ENCODE results near the gene MAPK8IP3.

The MAPK8IP3 gene

GRCh38 chr16:1670866-1671265 is 35.1 kb upstream of the MAPK8IP3 start:
- Histone ChIP-seq H3K4me1 (ENCODE audit: control extremely low read depth in 1 of 4, control insufficient read depth in 4 of 4, insufficient read depth in 4 of 4, low read length in 3 of 4) (no peaks in the 10 kb centered on the region), H3K36me3 (ENCODE audit: control insufficient read depth in 4 of 4, insufficient read depth in 4 of 4, low read length in 3 of 4) (peaks cover 26 to 98% (median 77%) of the 10 kb centered on the region in 4 experiments), H3K9me3 (ENCODE audit: control extremely low read depth in 1 of 5, control insufficient read depth in 4 of 5, insufficient read depth in 2 of 5, low read depth in 1 of 5, low read length in 4 of 5) (no peaks in the 10 kb centered on the region), H3K27me3 (replicated peaks in 2 of 5; ENCODE audit: control insufficient read depth in 4 of 5, insufficient read depth in 5 of 5, low read length in 4 of 5) (no peaks in the 10 kb centered on the region), H3K27ac (ENCODE audit: insufficient read depth in 1 of 2, low read depth in 1 of 2, low read length in 2 of 2, poor library complexity in 1 of 2, severe bottlenecking in 2 of 2) (no peak overlapping the region), H3K4me3 (ENCODE audit: control insufficient read depth in 1 of 7, extremely low read depth in 1 of 7, insufficient read depth in 4 of 7, low read depth in 2 of 7, low read length in 6 of 7) (no peak overlapping the region)
- DNase-seq = no peak
- WGBS (ENCODE audit: insufficient coverage) = 96% methylated on average over 6 of the region's 7 CpGs
- CTCF ChIA-PET = no interaction called here
- POLR2A ChIA-PET = no interaction called here

GRCh38 chr16:1673424-1674151 is 32.4 kb upstream of the MAPK8IP3 start:
- POLR2A ChIA-PET = no interaction called here
- WGBS (ENCODE audit: insufficient coverage) = 93% methylated on average over 24 of the region's 26 CpGs
- peaks cover 22 to 81% (median 62%) of the 10 kb centered on the region in 4 experiments for H3K36me3 ChIP-seq (ENCODE audit: control insufficient read depth in 4 of 4, insufficient read depth in 4 of 4, low read length in 3 of 4)

GRCh38 chr16:1674306-1674705 is 31.7 kb upstream of the MAPK8IP3 start:
- Histone ChIP-seq H3K27ac (ENCODE audit: insufficient read depth in 1 of 2, low read depth in 1 of 2, low read length in 2 of 2, poor library complexity in 1 of 2, severe bottlenecking in 2 of 2) (no peak overlapping the region), H3K4me3 (ENCODE audit: control insufficient read depth in 1 of 7, extremely low read depth in 1 of 7, insufficient read depth in 4 of 7, low read depth in 2 of 7, low read length in 6 of 7) (no peak overlapping the region), H3K4me1 (ENCODE audit: control extremely low read depth in 1 of 4, control insufficient read depth in 4 of 4, insufficient read depth in 4 of 4, low read length in 3 of 4) (peaks cover 4 to 18% (median 12%) of the 10 kb centered on the region in 4 experiments), H3K36me3 (ENCODE audit: control insufficient read depth in 4 of 4, insufficient read depth in 4 of 4, low read length in 3 of 4) (peaks cover 20 to 74% (median 58%) of the 10 kb centered on the region in 4 experiments), H3K9me3 (ENCODE audit: control extremely low read depth in 1 of 5, control insufficient read depth in 4 of 5, insufficient read depth in 2 of 5, low read depth in 1 of 5, low read length in 4 of 5) (no peaks in the 10 kb centered on the region), H3K27me3 (replicated peaks in 2 of 5; ENCODE audit: control insufficient read depth in 4 of 5, insufficient read depth in 5 of 5, low read length in 4 of 5) (no peaks in the 10 kb centered on the region)
- ChIA-PET POLR2A (no interaction called here), CTCF (interaction anchor here (0.6 to 1.2 kb wide), 4 partner anchors 12 to 58 kb away, joined by 3 read pairs; no protein-coding TSS in a partner anchor)
- no peak for DNase-seq
- 94% methylated on average over 7 of the region's 7 CpGs for WGBS (ENCODE audit: insufficient coverage)

More at GRCh38 chr16:1673424-1674151, 32.4 kb upstream of the MAPK8IP3 start:
- Histone ChIP-seq H3K27ac (ENCODE audit: insufficient read depth in 1 of 2, low read depth in 1 of 2, low read length in 2 of 2, poor library complexity in 1 of 2, severe bottlenecking in 2 of 2) (no peak overlapping the region), H3K4me3 (ENCODE audit: control insufficient read depth in 1 of 7, extremely low read depth in 1 of 7, insufficient read depth in 4 of 7, low read depth in 2 of 7, low read length in 6 of 7) (no peak overlapping the region), H3K27me3 (replicated peaks in 2 of 5; ENCODE audit: control insufficient read depth in 4 of 5, insufficient read depth in 5 of 5, low read length in 4 of 5) (no peaks in the 10 kb centered on the region), H3K9me3 (ENCODE audit: control extremely low read depth in 1 of 5, control insufficient read depth in 4 of 5, insufficient read depth in 2 of 5, low read depth in 1 of 5, low read length in 4 of 5) (no peaks in the 10 kb centered on the region), H3K4me1 (ENCODE audit: control extremely low read depth in 1 of 4, control insufficient read depth in 4 of 4, insufficient read depth in 4 of 4, low read length in 3 of 4) (peaks cover 0 to 10% (median 5%) of the 10 kb centered on the region in 4 experiments)
- DNase-seq = no peak
- CTCF ChIA-PET = interaction anchor here (0.6 to 1.2 kb wide), 4 partner anchors 12 to 57 kb away, joined by 3 read pairs; no protein-coding TSS in a partner anchor

DNA sequence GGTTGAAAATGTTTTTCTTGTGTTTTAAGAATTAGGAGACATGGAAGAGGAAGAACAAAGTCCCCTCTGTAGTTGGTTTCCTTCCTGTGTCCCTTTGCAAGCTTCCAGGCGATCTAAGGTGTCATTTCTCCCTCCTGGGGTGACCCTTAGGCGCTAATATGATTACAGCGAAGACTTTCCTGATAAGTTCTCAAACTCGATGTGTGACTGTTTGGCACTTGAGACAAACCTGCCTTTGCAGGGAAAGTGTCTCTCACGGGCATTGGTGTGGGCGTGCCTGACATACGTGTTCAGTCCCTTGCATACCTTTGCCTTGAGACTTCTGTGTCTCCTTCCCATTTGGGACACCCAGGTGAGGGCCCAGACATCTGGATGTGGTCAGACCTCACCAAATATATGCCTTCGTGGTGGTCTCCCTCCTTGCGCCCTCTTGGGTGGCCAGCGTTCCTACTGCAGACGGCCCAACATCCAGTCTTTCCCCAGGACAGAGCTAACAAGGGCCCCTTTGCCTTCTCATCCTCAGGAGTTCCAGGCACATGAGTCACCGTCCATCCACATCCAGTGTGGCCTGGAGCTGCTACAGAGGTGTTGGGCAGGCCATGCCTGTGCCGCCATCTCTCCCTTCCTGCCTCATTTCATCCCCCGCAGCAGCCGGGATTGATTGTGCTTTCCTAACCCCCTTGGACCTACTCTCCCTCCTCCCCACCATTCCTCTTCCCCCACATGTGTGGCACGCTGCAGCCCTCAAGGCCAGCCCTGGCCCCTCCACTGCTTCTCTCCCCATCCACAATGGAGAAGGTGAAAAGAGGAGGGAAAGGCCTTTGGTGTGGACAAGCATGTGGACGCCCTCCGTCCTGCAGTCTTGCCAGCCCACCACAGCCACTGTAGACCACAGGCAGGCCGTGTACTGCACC is 31.0 kb upstream of the MAPK8IP3 start:
- Histone ChIP-seq H3K4me3 (ENCODE audit: control insufficient read depth in 1 of 7, extremely low read depth in 1 of 7, insufficient read depth in 4 of 7, low read depth in 2 of 7, low read length in 6 of 7) (no peak overlapping the region), H3K9me3 (ENCODE audit: control extremely low read depth in 1 of 5, control insufficient read depth in 4 of 5, insufficient read depth in 2 of 5, low read depth in 1 of 5, low read length in 4 of 5) (no peaks in the 10 kb centered on the region), H3K4me1 (ENCODE audit: control extremely low read depth in 1 of 4, control insufficient read depth in 4 of 4, insufficient read depth in 4 of 4, low read length in 3 of 4) (peaks cover 4 to 24% (median 16%) of the 10 kb centered on the region in 4 experiments), H3K36me3 (ENCODE audit: control insufficient read depth in 4 of 4, insufficient read depth in 4 of 4, low read length in 3 of 4) (peaks cover 17 to 68% (median 55%) of the 10 kb centered on the region in 4 experiments), H3K27me3 (replicated peaks in 2 of 5; ENCODE audit: control insufficient read depth in 4 of 5, insufficient read depth in 5 of 5, low read length in 4 of 5) (no peaks in the 10 kb centered on the region), H3K27ac (ENCODE audit: insufficient read depth in 1 of 2, low read depth in 1 of 2, low read length in 2 of 2, poor library complexity in 1 of 2, severe bottlenecking in 2 of 2) (no peak overlapping the region)
- POLR2A ChIA-PET = no interaction called here
- CTCF ChIA-PET = interaction anchor here (0.7 to 1.7 kb wide), 6 partner anchors 8 to 59 kb away, joined by 3 read pairs; no protein-coding TSS in a partner anchor
- no peak for DNase-seq
- WGBS (ENCODE audit: insufficient coverage) = 98% methylated on average over 16 of the region's 19 CpGs

DNA sequence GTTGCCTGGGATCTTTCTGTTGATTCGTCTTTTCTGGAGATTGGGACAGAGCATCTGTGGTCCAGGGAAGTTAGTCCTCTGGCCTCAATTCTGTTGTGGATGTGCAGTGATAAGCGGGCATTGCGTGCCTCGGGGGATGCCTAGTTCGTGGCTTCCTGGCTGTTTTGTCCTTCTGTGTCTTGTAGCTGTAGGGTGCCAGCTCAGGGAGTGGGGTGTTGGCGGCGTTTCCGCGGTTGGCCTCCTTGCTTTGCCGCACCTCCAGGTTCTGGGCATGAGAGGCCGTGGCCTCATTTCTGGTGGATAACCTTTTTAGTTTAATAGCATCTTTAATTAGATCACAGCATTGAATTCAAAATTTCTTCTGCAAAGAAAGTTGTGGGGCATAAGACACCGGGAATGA is 29.3 kb upstream of the MAPK8IP3 start:
- ChIA-PET POLR2A (no interaction called here), CTCF (interaction anchor here (1.7 to 3.4 kb wide), 4 partner anchors 10 to 48 kb away, joined by 3 to 11 read pairs (median 5); partner anchors contain the start of gene MAPK8IP3)
- 94% methylated on average over 10 of the region's 12 CpGs for WGBS (ENCODE audit: insufficient coverage)
- H3K4me3 ChIP-seq (ENCODE audit: control insufficient read depth in 1 of 7, extremely low read depth in 1 of 7, insufficient read depth in 4 of 7, low read depth in 2 of 7, low read length in 6 of 7) = no peak overlapping the region
- no peaks in the 10 kb centered on the region for H3K27me3 ChIP-seq (replicated peaks in 2 of 5; ENCODE audit: control insufficient read depth in 4 of 5, insufficient read depth in 5 of 5, low read length in 4 of 5)
- H3K36me3 ChIP-seq (ENCODE audit: control insufficient read depth in 4 of 4, insufficient read depth in 4 of 4, low read length in 3 of 4) = peaks cover 18 to 62% (median 44%) of the 10 kb centered on the region in 4 experiments
- peaks cover 4 to 29% (median 16%) of the 10 kb centered on the region in 4 experiments for H3K4me1 ChIP-seq (ENCODE audit: control extremely low read depth in 1 of 4, control insufficient read depth in 4 of 4, insufficient read depth in 4 of 4, low read length in 3 of 4)
- DNase-seq = no peak
- no peaks in the 10 kb centered on the region for H3K9me3 ChIP-seq (ENCODE audit: control extremely low read depth in 1 of 5, control insufficient read depth in 4 of 5, insufficient read depth in 2 of 5, low read depth in 1 of 5, low read length in 4 of 5)
- no peak overlapping the region for H3K27ac ChIP-seq (ENCODE audit: insufficient read depth in 1 of 2, low read depth in 1 of 2, low read length in 2 of 2, poor library complexity in 1 of 2, severe bottlenecking in 2 of 2)

DNA sequence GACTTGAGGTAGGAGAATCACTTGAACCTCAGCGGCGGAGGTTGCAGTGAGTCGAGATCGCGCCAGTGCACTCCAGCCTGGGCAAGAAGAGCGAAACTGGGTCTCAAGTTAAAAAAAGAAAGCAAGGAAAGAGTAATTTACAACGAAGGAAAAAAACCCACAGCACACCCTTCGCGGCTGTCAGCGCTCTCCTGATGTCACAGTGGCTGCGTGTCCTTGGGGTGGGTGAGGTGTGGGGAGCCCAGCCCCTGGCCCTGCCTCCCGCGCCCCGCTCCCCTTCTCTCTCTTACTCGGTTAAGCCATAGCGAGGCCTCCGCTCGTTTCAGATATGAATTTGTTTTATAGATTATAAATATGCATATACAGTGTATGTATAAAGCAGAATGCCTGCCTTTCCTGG is 28.7 kb upstream of the MAPK8IP3 start:
- WGBS (ENCODE audit: insufficient coverage) = 83% methylated on average over 8 of the region's 18 CpGs
- peak overlapping the region in 1 of 2 experiments; percentile 66 for H3K27ac ChIP-seq (ENCODE audit: insufficient read depth in 1 of 2, low read depth in 1 of 2, low read length in 2 of 2, poor library complexity in 1 of 2, severe bottlenecking in 2 of 2)
- H3K4me1 ChIP-seq (ENCODE audit: control extremely low read depth in 1 of 4, control insufficient read depth in 4 of 4, insufficient read depth in 4 of 4, low read length in 3 of 4) = peaks cover 4 to 29% (median 16%) of the 10 kb centered on the region in 4 experiments
- H3K9me3 ChIP-seq (ENCODE audit: control extremely low read depth in 1 of 5, control insufficient read depth in 4 of 5, insufficient read depth in 2 of 5, low read depth in 1 of 5, low read length in 4 of 5) = no peaks in the 10 kb centered on the region
- H3K36me3 ChIP-seq (ENCODE audit: control insufficient read depth in 4 of 4, insufficient read depth in 4 of 4, low read length in 3 of 4) = peaks cover 13 to 56% (median 38%) of the 10 kb centered on the region in 4 experiments
- POLR2A ChIA-PET = interaction anchor here (1.1 to 1.7 kb wide), 2 partner anchors 29 to 97 kb away, joined by 3 to 6 read pairs; partner anchors contain the start of gene MAPK8IP3
- CTCF ChIA-PET = interaction anchor here (1.0 to 3.4 kb wide), 3 partner anchors 23 to 47 kb away, joined by 3 to 11 read pairs (median 7); partner anchors contain the start of gene MAPK8IP3
- DNase-seq = peak in 2 of 3 donors; percentile 36 to 41
- no peaks in the 10 kb centered on the region for H3K27me3 ChIP-seq (replicated peaks in 2 of 5; ENCODE audit: control insufficient read depth in 4 of 5, insufficient read depth in 5 of 5, low read length in 4 of 5)
- H3K4me3 ChIP-seq (ENCODE audit: control insufficient read depth in 1 of 7, extremely low read depth in 1 of 7, insufficient read depth in 4 of 7, low read depth in 2 of 7, low read length in 6 of 7) = peak overlapping the region in 2 of 7 experiments; percentile 50 to 91
